ENCODE results near the gene LCN9.

DNA sequence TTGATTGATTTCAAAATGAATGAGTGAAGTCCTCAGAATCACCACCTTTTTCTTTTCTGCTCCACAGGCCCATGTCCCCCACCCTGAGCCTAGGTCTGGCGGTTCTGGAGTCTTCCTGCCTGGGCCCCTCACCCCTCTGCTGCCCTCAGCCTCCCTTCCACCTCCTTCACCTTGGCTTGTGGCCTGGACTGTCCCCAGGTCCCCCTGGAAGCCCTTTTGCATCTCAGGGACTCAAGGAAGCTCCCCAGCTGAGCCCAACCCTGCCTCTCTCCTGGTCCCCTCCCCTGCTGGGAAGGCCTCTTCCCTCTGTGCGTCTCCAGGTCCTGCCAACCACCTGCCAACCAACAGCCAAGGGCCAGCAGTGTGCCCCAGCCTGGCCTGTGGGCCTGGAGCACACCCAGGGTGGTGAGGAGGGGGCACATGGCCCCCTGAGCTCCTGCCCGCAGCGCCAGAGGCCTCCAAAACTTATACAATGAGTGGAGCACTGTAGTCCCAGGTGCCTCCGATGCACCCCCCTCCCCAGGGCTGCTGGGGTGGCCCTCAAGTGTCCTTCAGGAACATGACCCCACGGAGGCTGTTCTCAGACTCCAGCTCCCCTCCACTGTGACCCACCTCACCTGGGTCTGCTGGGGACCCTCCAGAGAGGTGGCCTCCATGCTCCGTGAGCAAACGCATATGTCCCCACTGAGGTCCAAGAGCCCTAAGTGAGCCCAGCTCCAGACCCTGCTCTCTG lies 44.1 kb upstream of the LCN9 start:
- TF ChIP-seq, protein P1, sequence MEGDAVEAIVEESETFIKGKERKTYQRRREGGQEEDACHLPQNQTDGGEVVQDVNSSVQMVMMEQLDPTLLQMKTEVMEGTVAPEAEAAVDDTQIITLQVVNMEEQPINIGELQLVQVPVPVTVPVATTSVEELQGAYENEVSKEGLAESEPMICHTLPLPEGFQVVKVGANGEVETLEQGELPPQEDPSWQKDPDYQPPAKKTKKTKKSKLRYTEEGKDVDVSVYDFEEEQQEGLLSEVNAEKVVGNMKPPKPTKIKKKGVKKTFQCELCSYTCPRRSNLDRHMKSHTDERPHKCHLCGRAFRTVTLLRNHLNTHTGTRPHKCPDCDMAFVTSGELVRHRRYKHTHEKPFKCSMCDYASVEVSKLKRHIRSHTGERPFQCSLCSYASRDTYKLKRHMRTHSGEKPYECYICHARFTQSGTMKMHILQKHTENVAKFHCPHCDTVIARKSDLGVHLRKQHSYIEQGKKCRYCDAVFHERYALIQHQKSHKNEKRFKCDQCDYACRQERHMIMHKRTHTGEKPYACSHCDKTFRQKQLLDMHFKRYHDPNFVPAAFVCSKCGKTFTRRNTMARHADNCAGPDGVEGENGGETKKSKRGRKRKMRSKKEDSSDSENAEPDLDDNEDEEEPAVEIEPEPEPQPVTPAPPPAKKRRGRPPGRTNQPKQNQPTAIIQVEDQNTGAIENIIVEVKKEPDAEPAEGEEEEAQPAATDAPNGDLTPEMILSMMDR (IDR thresholded peaks at IDR 0.05; ENCODE audit: low read length), result no peak
- TF ChIP-seq EZH2phosphoT487 (IDR thresholded peaks at IDR 0.05; ENCODE audit: low read length), result no peak
- no peak for TF ChIP-seq EZH2 (optimal IDR thresholded peaks at IDR 0.05; ENCODE audit: low read depth, low read length)

Measured in MM.1S (cell line).